Ishikawa (cell line): ENCODE results near the gene OR9A2.

Experiments
- RAD21 ChIP-seq: IDR thresholded peaks from 2 replicates; pipeline ENCODE4 v1.6.1; 2012; ENCODE audit warnings: low read depth
- TCF12 ChIP-seq: IDR thresholded peaks from 2 replicates; pipeline ENCODE4 v1.6.1; 2012; ENCODE audit warnings: low read depth
- ZBTB7A ChIP-seq: IDR thresholded peaks from 2 replicates; pipeline ENCODE4 v1.6.1; 2012; ENCODE audit warnings: low read depth

DNA sequence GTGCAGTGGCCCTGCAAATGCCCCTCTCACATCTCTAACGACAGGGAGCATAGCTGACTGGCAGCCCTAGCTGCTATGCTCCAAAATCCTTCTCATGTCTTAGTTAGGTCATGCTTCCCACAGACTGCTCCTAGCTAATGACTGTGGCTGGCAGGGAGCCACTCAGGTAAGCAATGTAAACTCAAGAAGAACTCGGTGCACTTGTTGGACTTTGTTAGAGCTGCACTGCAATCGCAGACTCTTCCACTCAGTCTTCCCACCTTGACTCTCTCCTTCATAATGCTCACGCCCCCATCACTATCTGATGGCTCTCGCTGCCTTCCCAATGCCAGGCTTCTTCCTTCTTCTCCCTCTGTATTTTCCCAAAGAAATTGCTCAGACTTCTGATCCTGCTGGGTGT is 24.0 kb downstream of the OR9A2 start:
- TF ChIP-seq TCF12 = no peak
- TF ChIP-seq ZBTB7A = no peak
- no peak for TF ChIP-seq RAD21
